ENCODE results near the gene CARD19.

The CARD19 gene

DNA sequence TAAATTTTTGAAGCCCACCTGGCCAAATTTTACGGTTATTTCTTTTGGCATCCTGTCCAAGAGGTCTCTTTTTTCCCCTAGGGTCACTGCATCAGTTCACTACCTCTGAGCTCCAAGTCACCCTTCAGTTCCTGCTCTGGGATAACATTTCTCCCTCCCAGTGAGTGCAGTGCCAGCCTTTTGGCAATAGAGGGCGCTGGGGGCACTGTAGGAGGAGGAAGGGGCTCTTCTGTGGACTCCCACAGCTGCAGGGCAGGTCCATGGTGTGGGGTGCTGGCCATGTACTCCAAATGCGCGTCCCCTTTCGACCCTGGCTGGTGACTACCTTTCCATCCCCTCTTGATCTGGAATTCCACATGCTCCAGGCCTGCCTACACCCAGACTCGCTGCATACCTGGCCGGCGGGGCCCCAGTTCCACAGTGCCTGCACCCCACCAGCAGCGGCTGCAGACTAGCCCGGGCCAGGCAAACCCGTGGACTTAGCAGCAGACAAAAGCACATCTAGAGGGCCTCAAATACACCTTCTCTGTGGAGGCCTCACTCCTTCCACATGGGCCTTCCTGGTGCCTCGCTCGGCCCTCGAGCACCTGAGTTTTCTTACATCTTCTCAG lies 58.4 kb downstream of the CARD19 start:
- TF ChIP-seq ZNF341 (tag by site-specific recombination; IDR thresholded peaks at IDR 0.05; ENCODE audit: low read depth) (peak; percentile 37), ZNF10 (tag by site-specific recombination; IDR thresholded peaks at IDR 0.05) (no peak), ZBTB7A (tag by site-specific recombination; IDR thresholded peaks at IDR 0.05; ENCODE audit: low read depth) (no peak), HOXD13 (CRISPR knock-in tag; IDR thresholded peaks at IDR 0.05; ENCODE audit: borderline replicate concordance) (no peak), ZNF664 (tag by site-specific recombination; IDR thresholded peaks at IDR 0.05) (no peak), ZBTB26 (tag by site-specific recombination; optimal IDR thresholded peaks at IDR 0.05) (no peak), ZSCAN30 (tag by site-specific recombination; IDR thresholded peaks at IDR 0.05) (no peak), ZNF391 (tag by site-specific recombination; IDR thresholded peaks at IDR 0.05; ENCODE audit: borderline replicate concordance, low read depth) (no peak), ZNF155 (tag by site-specific recombination; IDR thresholded peaks at IDR 0.05) (no peak), BCL11B (tag by site-specific recombination; IDR thresholded peaks at IDR 0.05; ENCODE audit: low read depth) (no peak), ZNF2 (tag by site-specific recombination; IDR thresholded peaks at IDR 0.05) (0 out of 2 replicates have a peak, but pooled peaks have one; percentile 40), ZSCAN16 (tag by site-specific recombination; IDR thresholded peaks at IDR 0.05) (no peak), ZNF747 (tag by site-specific recombination; IDR thresholded peaks at IDR 0.05) (no peak), ZNF654 (tag by site-specific recombination; IDR thresholded peaks at IDR 0.05; ENCODE audit: low read depth) (peak; percentile 38)
- TF ChIP-seq, protein P1, sequence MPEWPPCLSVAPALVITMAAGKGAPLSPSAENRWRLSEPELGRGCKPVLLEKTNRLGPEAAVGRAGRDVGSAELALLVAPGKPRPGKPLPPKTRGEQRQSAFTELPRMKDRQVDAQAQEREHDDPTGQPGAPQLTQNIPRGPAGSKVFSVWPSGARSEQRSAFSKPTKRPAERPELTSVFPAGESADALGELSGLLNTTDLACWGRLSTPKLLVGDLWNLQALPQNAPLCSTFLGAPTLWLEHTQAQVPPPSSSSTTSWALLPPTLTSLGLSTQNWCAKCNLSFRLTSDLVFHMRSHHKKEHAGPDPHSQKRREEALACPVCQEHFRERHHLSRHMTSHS (tag by site-specific recombination; IDR thresholded peaks at IDR 0.05) = no peak
- TF ChIP-seq, protein P2, sequence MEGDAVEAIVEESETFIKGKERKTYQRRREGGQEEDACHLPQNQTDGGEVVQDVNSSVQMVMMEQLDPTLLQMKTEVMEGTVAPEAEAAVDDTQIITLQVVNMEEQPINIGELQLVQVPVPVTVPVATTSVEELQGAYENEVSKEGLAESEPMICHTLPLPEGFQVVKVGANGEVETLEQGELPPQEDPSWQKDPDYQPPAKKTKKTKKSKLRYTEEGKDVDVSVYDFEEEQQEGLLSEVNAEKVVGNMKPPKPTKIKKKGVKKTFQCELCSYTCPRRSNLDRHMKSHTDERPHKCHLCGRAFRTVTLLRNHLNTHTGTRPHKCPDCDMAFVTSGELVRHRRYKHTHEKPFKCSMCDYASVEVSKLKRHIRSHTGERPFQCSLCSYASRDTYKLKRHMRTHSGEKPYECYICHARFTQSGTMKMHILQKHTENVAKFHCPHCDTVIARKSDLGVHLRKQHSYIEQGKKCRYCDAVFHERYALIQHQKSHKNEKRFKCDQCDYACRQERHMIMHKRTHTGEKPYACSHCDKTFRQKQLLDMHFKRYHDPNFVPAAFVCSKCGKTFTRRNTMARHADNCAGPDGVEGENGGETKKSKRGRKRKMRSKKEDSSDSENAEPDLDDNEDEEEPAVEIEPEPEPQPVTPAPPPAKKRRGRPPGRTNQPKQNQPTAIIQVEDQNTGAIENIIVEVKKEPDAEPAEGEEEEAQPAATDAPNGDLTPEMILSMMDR (tag by site-specific recombination; IDR thresholded peaks at IDR 0.05) = peak; percentile 36; the same call in 1 of the 2 replicates
- TF ChIP-seq, protein P3, sequence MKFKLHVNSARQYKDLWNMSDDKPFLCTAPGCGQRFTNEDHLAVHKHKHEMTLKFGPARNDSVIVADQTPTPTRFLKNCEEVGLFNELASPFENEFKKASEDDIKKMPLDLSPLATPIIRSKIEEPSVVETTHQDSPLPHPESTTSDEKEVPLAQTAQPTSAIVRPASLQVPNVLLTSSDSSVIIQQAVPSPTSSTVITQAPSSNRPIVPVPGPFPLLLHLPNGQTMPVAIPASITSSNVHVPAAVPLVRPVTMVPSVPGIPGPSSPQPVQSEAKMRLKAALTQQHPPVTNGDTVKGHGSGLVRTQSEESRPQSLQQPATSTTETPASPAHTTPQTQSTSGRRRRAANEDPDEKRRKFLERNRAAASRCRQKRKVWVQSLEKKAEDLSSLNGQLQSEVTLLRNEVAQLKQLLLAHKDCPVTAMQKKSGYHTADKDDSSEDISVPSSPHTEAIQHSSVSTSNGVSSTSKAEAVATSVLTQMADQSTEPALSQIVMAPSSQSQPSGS (tag by site-specific recombination; IDR thresholded peaks at IDR 0.05; ENCODE audit: low read depth) = no peak
- TF ChIP-seq, protein P4, sequence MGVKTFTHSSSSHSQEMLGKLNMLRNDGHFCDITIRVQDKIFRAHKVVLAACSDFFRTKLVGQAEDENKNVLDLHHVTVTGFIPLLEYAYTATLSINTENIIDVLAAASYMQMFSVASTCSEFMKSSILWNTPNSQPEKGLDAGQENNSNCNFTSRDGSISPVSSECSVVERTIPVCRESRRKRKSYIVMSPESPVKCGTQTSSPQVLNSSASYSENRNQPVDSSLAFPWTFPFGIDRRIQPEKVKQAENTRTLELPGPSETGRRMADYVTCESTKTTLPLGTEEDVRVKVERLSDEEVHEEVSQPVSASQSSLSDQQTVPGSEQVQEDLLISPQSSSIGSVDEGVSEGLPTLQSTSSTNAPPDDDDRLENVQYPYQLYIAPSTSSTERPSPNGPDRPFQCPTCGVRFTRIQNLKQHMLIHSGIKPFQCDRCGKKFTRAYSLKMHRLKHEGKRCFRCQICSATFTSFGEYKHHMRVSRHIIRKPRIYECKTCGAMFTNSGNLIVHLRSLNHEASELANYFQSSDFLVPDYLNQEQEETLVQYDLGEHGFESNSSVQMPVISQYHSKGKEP (tag by site-specific recombination; IDR thresholded peaks at IDR 0.05) = no peak
- H3K9me3 ChIP-seq (ENCODE audit: control insufficient read depth, insufficient read depth, low read depth, low read length) = no peaks in the 10 kb centered on the region
- ChIA-PET CTCF (interaction anchor here (0.5 to 3.5 kb wide), 47 partner anchors 8 to 848 kb away, joined by 3 to 30 read pairs (median 4); partner anchors contain the start of genes CARD19 and NINJ1), POLR2A (interaction anchor here (0.6 to 0.7 kb wide), 2 partner anchors 9 to 94 kb away, joined by 3 to 4 read pairs; no protein-coding TSS in a partner anchor)
- no peaks in the 10 kb centered on the region for H3K36me3 ChIP-seq (ENCODE audit: control insufficient read depth in 2 of 2, insufficient read depth in 1 of 2, low read length in 2 of 2)
- no peaks in the 10 kb centered on the region for H3K4me1 ChIP-seq (ENCODE audit: control insufficient read depth, insufficient read depth, low read length)
- no peak overlapping the region for H3K27ac ChIP-seq (ENCODE audit: extremely low read depth, low read depth, low read length)
- H3K4me3 ChIP-seq (ENCODE audit: low read depth, low read length) = no peak overlapping the region

All from HEK293 (cell line).